ENCODE measurements around the gene CCK.

DNA sequence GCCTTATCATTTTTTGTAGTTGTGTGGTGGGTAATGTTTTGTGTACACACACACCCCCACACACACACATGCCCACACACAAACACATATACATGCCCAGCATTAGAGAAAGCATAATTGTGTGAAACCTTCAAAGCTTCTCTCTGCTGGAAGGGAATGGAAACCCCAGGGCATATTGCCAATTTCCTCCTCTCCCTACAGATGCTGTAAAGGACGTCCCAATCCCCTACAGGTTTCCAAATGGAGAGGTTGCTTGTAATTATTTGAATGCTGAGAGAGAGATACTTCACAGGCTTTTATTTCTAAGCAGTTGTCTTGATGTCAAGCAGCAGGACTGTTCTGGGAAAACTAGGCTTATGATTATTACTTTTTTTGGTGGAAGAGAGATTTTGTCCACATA lies 23.0 kb upstream of the CCK start:
- TF ChIP-seq EZH2phosphoT487 (IDR thresholded peaks at IDR 0.05; ENCODE audit: low read depth, severe bottlenecking, unreplicated experiment) (no peak), EZH2 (IDR thresholded peaks at IDR 0.05; ENCODE audit: borderline replicate concordance) (no peak)
- TF ChIP-seq, protein P1, sequence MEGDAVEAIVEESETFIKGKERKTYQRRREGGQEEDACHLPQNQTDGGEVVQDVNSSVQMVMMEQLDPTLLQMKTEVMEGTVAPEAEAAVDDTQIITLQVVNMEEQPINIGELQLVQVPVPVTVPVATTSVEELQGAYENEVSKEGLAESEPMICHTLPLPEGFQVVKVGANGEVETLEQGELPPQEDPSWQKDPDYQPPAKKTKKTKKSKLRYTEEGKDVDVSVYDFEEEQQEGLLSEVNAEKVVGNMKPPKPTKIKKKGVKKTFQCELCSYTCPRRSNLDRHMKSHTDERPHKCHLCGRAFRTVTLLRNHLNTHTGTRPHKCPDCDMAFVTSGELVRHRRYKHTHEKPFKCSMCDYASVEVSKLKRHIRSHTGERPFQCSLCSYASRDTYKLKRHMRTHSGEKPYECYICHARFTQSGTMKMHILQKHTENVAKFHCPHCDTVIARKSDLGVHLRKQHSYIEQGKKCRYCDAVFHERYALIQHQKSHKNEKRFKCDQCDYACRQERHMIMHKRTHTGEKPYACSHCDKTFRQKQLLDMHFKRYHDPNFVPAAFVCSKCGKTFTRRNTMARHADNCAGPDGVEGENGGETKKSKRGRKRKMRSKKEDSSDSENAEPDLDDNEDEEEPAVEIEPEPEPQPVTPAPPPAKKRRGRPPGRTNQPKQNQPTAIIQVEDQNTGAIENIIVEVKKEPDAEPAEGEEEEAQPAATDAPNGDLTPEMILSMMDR (IDR thresholded peaks at IDR 0.05; ENCODE audit: poor library complexity), result no peak
